ENCODE data around the gene GLRX. TPM values are rescaled to one million over a fixed set of nuclear protein-coding genes. Genes with fewer than 3 reads are reported as not detected.

The GLRX gene
- total and polyA plus RNA-seq, 2 of the 4 experiments (the other 2 are of a cell fraction): 142 to 193 TPM

DNA sequence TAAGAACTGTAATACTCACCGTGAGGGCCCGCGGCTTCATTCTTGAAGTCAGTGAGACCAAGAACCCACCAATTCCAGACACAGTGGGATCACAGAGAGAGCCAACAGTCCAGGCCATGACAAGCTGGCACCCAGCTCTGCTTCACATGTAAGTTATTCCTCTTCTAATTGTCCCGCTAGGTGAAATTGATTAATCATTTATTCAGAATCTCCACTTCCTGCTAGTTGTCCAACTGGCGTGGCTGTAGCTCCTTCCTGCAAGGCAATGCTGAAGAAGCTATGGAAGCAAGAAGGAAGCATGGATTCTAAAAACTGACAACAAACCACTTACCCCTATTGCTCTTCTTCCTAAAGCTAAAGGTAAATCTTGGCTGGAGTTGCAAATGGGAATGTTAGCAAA lies 30.0 kb upstream of the GLRX start:
- no peak overlapping the region for H2BK20ac ChIP-seq (ENCODE audit: low read depth, low read length)
- in situ Hi-C loops (cut with MboI; ENCODE audit: low sequenced_read_pairs): loop anchor here (10.0 kb wide), 1 partner anchor 752 kb away; no protein-coding TSS in a partner anchor
- dilution Hi-C loops (cut with HindIII; ENCODE audit: low sequenced_read_pairs, unreplicated experiment): no loop called here
- no peak overlapping the region for H3K4me2 ChIP-seq (ENCODE audit: low read depth, low read length)
- H3K4me1 ChIP-seq (ENCODE audit: control insufficient read depth, insufficient read depth, low read length): peaks cover 14% of the 10 kb centered on the region
- WGBS, 2 experiments (ENCODE audit: extremely low coverage in 2 of 2, insufficient read length in 1 of 2): no CpG with 5 or more reads among the region's 5 CpGs
- peaks cover 11% of the 10 kb centered on the region; the same call in 1 of the 2 replicates for H3K9me1 ChIP-seq (ENCODE audit: insufficient read depth, low read length)
- H3K56ac ChIP-seq (ENCODE audit: extremely low read depth, insufficient read depth, low read length): no peak overlapping the region
- H4K20me1 ChIP-seq (ENCODE audit: insufficient read depth, low read length): no peaks in the 10 kb centered on the region
- no peak overlapping the region for H3K4me3 ChIP-seq (ENCODE audit: insufficient read depth, low read depth, low read length)
- H3K27me3 ChIP-seq (ENCODE audit: control insufficient read depth, insufficient read depth, low read length): no peaks in the 10 kb centered on the region
- H3K18ac ChIP-seq (ENCODE audit: low read depth, low read length): no peak overlapping the region
- no peak overlapping the region for H2AK5ac ChIP-seq (ENCODE audit: low read depth, low read length)
- no peaks in the 10 kb centered on the region for H3K36me3 ChIP-seq (ENCODE audit: control insufficient read depth, insufficient read depth, low read length)
- H3K9ac ChIP-seq (ENCODE audit: low read depth, low read length): no peak overlapping the region
- TF ChIP-seq RFX5 (IDR thresholded peaks at IDR 0.05; ENCODE audit: low read depth, low read length) (no peak), SMC3 (IDR thresholded peaks at IDR 0.05; ENCODE audit: low read depth, low read length) (no peak), RAD21 (IDR thresholded peaks at IDR 0.05; ENCODE audit: low read length) (no peak), BHLHE40 (IDR thresholded peaks at IDR 0.05; ENCODE audit: low read depth, low read length) (no peak), MAFK (IDR thresholded peaks at IDR 0.05; ENCODE audit: low read depth, low read length) (no peak), FOS (IDR thresholded peaks at IDR 0.05; ENCODE audit: low read depth, low read length) (no peak), NFE2L2 (IDR thresholded peaks at IDR 0.05; ENCODE audit: low read depth, low read length) (no peak), MAZ (IDR thresholded peaks at IDR 0.05; ENCODE audit: borderline replicate concordance, low read depth, low read length) (no peak), MXI1 (IDR thresholded peaks at IDR 0.05; ENCODE audit: borderline replicate concordance, low read depth, low read length) (no peak)
- TF ChIP-seq, protein P1, sequence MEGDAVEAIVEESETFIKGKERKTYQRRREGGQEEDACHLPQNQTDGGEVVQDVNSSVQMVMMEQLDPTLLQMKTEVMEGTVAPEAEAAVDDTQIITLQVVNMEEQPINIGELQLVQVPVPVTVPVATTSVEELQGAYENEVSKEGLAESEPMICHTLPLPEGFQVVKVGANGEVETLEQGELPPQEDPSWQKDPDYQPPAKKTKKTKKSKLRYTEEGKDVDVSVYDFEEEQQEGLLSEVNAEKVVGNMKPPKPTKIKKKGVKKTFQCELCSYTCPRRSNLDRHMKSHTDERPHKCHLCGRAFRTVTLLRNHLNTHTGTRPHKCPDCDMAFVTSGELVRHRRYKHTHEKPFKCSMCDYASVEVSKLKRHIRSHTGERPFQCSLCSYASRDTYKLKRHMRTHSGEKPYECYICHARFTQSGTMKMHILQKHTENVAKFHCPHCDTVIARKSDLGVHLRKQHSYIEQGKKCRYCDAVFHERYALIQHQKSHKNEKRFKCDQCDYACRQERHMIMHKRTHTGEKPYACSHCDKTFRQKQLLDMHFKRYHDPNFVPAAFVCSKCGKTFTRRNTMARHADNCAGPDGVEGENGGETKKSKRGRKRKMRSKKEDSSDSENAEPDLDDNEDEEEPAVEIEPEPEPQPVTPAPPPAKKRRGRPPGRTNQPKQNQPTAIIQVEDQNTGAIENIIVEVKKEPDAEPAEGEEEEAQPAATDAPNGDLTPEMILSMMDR (conservative IDR thresholded peaks at IDR 0.05; ENCODE audit: low read depth, low read length): no peak
- no peak overlapping the region for H2BK120ac ChIP-seq (ENCODE audit: low read depth, low read length)
- no TSS peak for BruUV-seq (replicated peaks)
- no peak overlapping the region for H2AK9ac ChIP-seq (replicated peaks; ENCODE audit: low read depth, low read length, poor library complexity)
- H3K79me1 ChIP-seq (ENCODE audit: low read depth in 1 of 2, low read length in 2 of 2): peaks cover 0 to 15% of the 10 kb centered on the region in 2 experiments; a peak in 2 of 4 replicates
- H4K5ac ChIP-seq (ENCODE audit: low read depth, low read length): no peak overlapping the region
- no peak overlapping the region for H3K27ac ChIP-seq (ENCODE audit: insufficient read depth, low read length)
- H3K14ac ChIP-seq (replicated peaks; ENCODE audit: low read depth, low read length): peak overlapping the region; percentile 10; the same call in 1 of the 2 replicates
- DNase-seq (no peak), ATAC-seq (ENCODE audit: low read depth) (no peak)
- no peak overlapping the region for H2BK5ac ChIP-seq (ENCODE audit: low read depth, low read length, poor library complexity, severe bottlenecking)
- intact Hi-C loops (cut with micrococcal nuclease): loop anchor here (10.0 kb wide), 1 partner anchor 292 kb away; no protein-coding TSS in a partner anchor
- H4K8ac ChIP-seq (ENCODE audit: low read depth in 2 of 2, low read length in 2 of 2): no peak overlapping the region
- CTCF ChIA-PET: no interaction called here
- H3K23ac ChIP-seq (ENCODE audit: low read depth, low read length): no peak overlapping the region
- no peaks in the 10 kb centered on the region for H3K9me3 ChIP-seq (ENCODE audit: control insufficient read depth, insufficient read depth, low read length)
- H2AFZ ChIP-seq (replicated peaks; ENCODE audit: low read length, poor library complexity): no peak overlapping the region
- H4K91ac ChIP-seq (ENCODE audit: insufficient read depth, low read depth, low read length): no peak overlapping the region
- H2BK15ac ChIP-seq (ENCODE audit: low read depth, low read length): no peak overlapping the region; the same call in 2 of the 3 replicates
- no peak overlapping the region for H3K4ac ChIP-seq (ENCODE audit: low read depth, low read length)
- POLR2A ChIA-PET (ENCODE audit: unreplicated experiment): no interaction called here
